ENCODE measurements around the gene PIK3C2G. TPM values are rescaled to one million over a fixed set of nuclear protein-coding genes. Genes with fewer than 3 reads are reported as not detected.

PIK3C2G gene
- total RNA-seq, 1 experiment from 2014 or later: not detected

- Histone ChIP-seq H3F3A (ENCODE audit: low read length, unreplicated experiment) (no peaks in the 10 kb centered on the region), H3K36me3 (ENCODE audit: low read depth, low read length) (no peaks in the 10 kb centered on the region), H3K4me1 (ENCODE audit: insufficient read depth, low read length) (no peaks in the 10 kb centered on the region), H3K4me3 (ENCODE audit: low read length) (no peak overlapping the region), H3K9me3 (ENCODE audit: low read length) (no peaks in the 10 kb centered on the region), H3K79me2 (ENCODE audit: low read length) (no peaks in the 10 kb centered on the region), H3K9me2 (replicated peaks; ENCODE audit: low read length) (no peaks in the 10 kb centered on the region), H3K4me2 (ENCODE audit: low read length) (no peak overlapping the region), H3K27me3 (ENCODE audit: low read length) (no peaks in the 10 kb centered on the region), H3K9ac (ENCODE audit: low read length) (no peak overlapping the region), H2AFZ (ENCODE audit: low read length) (no peak overlapping the region), H4K20me1 (ENCODE audit: low read length) (no peaks in the 10 kb centered on the region), H3K27ac (ENCODE audit: low read length) (no peak overlapping the region)
- ChIA-PET POLR2A (ENCODE audit: unreplicated experiment) (no interaction called here), CTCF (interaction anchor here (0.6 kb wide), 1 partner anchor 837 kb away, joined by 3 read pairs; no protein-coding TSS in a partner anchor)
- DNase-seq (no peak), ATAC-seq (no peak)
- TF ChIP-seq EZH2 (IDR thresholded peaks at IDR 0.05; ENCODE audit: low read length, unreplicated experiment) (no peak), EZH2phosphoT487 (IDR thresholded peaks at IDR 0.05; ENCODE audit: borderline replicate concordance, low read length) (no peak), CTCF (conservative IDR thresholded peaks at IDR 0.05; ENCODE audit: low read depth, low read length) (no peak)
- BruUV-seq (replicated peaks): no TSS peak
- intact Hi-C loops (cut with micrococcal nuclease): no loop called here
Measured at GRCh38 chr12:18415227-18415626, 153.9 kb downstream of the PIK3C2G start.

GRCh38 chr12:18416412-18416811, 155.1 kb downstream of the PIK3C2G start:
- DNase-seq (no peak), ATAC-seq (no peak)
- Histone ChIP-seq H3K4me2 (ENCODE audit: low read length) (no peak overlapping the region), H3K36me3 (ENCODE audit: low read depth, low read length) (no peaks in the 10 kb centered on the region), H3F3A (ENCODE audit: low read length, unreplicated experiment) (no peaks in the 10 kb centered on the region), H3K27me3 (ENCODE audit: low read length) (no peaks in the 10 kb centered on the region), H3K4me3 (ENCODE audit: low read length) (no peak overlapping the region), H3K79me2 (ENCODE audit: low read length) (no peaks in the 10 kb centered on the region), H3K9me3 (ENCODE audit: low read length) (no peaks in the 10 kb centered on the region), H3K4me1 (ENCODE audit: insufficient read depth, low read length) (no peaks in the 10 kb centered on the region), H3K27ac (ENCODE audit: low read length) (no peak overlapping the region), H4K20me1 (ENCODE audit: low read length) (no peaks in the 10 kb centered on the region), H3K9ac (ENCODE audit: low read length) (no peak overlapping the region), H2AFZ (ENCODE audit: low read length) (no peak overlapping the region), H3K9me2 (replicated peaks; ENCODE audit: low read length) (no peaks in the 10 kb centered on the region)
- ChIA-PET CTCF (no interaction called here), POLR2A (ENCODE audit: unreplicated experiment) (no interaction called here)
- TF ChIP-seq EZH2phosphoT487 (IDR thresholded peaks at IDR 0.05; ENCODE audit: borderline replicate concordance, low read length): no peak
- no peak for TF ChIP-seq CTCF (conservative IDR thresholded peaks at IDR 0.05; ENCODE audit: low read depth, low read length)
- TF ChIP-seq EZH2 (IDR thresholded peaks at IDR 0.05; ENCODE audit: low read length, unreplicated experiment): no peak
- no TSS peak for BruUV-seq (replicated peaks)
- intact Hi-C loops (cut with micrococcal nuclease): no loop called here

- no peak overlapping the region for H3K9ac ChIP-seq (ENCODE audit: low read length)
- no peak overlapping the region for H3K4me3 ChIP-seq (ENCODE audit: low read length)
- no peak for ATAC-seq
- H3K9me2 ChIP-seq (replicated peaks; ENCODE audit: low read length): no peaks in the 10 kb centered on the region
- CTCF ChIA-PET: no interaction called here
- H3K27me3 ChIP-seq (ENCODE audit: low read length): no peaks in the 10 kb centered on the region
- H3K79me2 ChIP-seq (ENCODE audit: low read length): no peaks in the 10 kb centered on the region
- TF ChIP-seq EZH2phosphoT487 (IDR thresholded peaks at IDR 0.05; ENCODE audit: borderline replicate concordance, low read length): no peak
- TF ChIP-seq CTCF (conservative IDR thresholded peaks at IDR 0.05; ENCODE audit: low read depth, low read length): no peak
- TF ChIP-seq EZH2 (IDR thresholded peaks at IDR 0.05; ENCODE audit: low read length, unreplicated experiment): no peak
- intact Hi-C loops (cut with micrococcal nuclease): no loop called here
- H4K20me1 ChIP-seq (ENCODE audit: low read length): no peaks in the 10 kb centered on the region
- H3K27ac ChIP-seq (ENCODE audit: low read length): no peak overlapping the region
- no peaks in the 10 kb centered on the region for H3K36me3 ChIP-seq (ENCODE audit: low read depth, low read length)
- H3F3A ChIP-seq (ENCODE audit: low read length, unreplicated experiment): no peaks in the 10 kb centered on the region
- no peak overlapping the region for H3K4me2 ChIP-seq (ENCODE audit: low read length)
- no peaks in the 10 kb centered on the region for H3K9me3 ChIP-seq (ENCODE audit: low read length)
- H3K4me1 ChIP-seq (ENCODE audit: insufficient read depth, low read length): peaks cover 5% of the 10 kb centered on the region; the same call in 1 of the 2 replicates
- no TSS peak for BruUV-seq (replicated peaks)
- DNase-seq: no peak
- no peak overlapping the region for H2AFZ ChIP-seq (ENCODE audit: low read length)
- POLR2A ChIA-PET (ENCODE audit: unreplicated experiment): no interaction called here
Measured at GRCh38 chr12:18419311-18419710, 158.0 kb downstream of the PIK3C2G start.

All from PC-3 (cell line).